HepG2 (cell line): ENCODE data around the gene CDC42BPG.

Experiments
- CTCF ChIP-seq: sonication (generic); formaldehyde crosslinking; IDR thresholded peaks from 2 replicates; pipeline ENCODE4 v1.5.0; 2020; ENCODE audit warnings: mild to moderate bottlenecking, missing genetic modification reagents, moderate library complexity
- GABPB1 ChIP-seq: IDR thresholded peaks from 2 replicates; pipeline ENCODE4 v1.6.1; 2016; ENCODE audit warnings: mild to moderate bottlenecking, missing genetic modification reagents, moderate library complexity, missing compliant biosample characterization
- MAFK ChIP-seq, 2 experiments: IDR thresholded peaks in 1 of 2; conservative IDR thresholded peaks in 1 of 2; 2 replicates each; pipeline ENCODE4 v1.6.1; 2011; ENCODE audit warnings: improper control_type of control experiment in 2 of 2, low read length in 2 of 2
- NCOR1 ChIP-seq: fragments of 200-600 bp; sonication (generic); IDR thresholded peaks from 2 replicates; pipeline ENCODE4 v1.7.0; 2017; ENCODE audit warnings: antibody characterized with exemption, low read length, borderline replicate concordance
- RBAK ChIP-seq: sonication (generic); formaldehyde crosslinking; IDR thresholded peaks from 2 replicates; pipeline ENCODE4 v1.5.1; 2020; ENCODE audit warnings: mild to moderate bottlenecking, missing genetic modification reagents
- SIN3A ChIP-seq: IDR thresholded peaks from 2 replicates; pipeline ENCODE4 v1.6.1; 2011; ENCODE audit warnings: low read depth, mild to moderate bottlenecking, control low read depth, low read length, borderline replicate concordance
- SNRNP70 ChIP-seq: fragments of 200-400 bp; formaldehyde crosslinking; IDR thresholded peaks from 2 replicates; pipeline ENCODE4 v1.6.1; 2017; ENCODE audit warnings: mild to moderate bottlenecking, low read depth, low read length, moderate library complexity
- ZNF232 ChIP-seq: sonication (generic); formaldehyde crosslinking; IDR thresholded peaks from 2 replicates; pipeline ENCODE4 v1.4.0; 2020; ENCODE audit warnings: missing genetic modification reagents, borderline replicate concordance
- ZNF280B ChIP-seq: sonication (generic); formaldehyde crosslinking; IDR thresholded peaks from 2 replicates; pipeline ENCODE4 v1.5.0; 2020; ENCODE audit warnings: missing genetic modification reagents, mild to moderate bottlenecking, borderline replicate concordance
- ZNF343 ChIP-seq: sonication (generic); formaldehyde crosslinking; IDR thresholded peaks from 2 replicates; pipeline ENCODE4 v1.4.0; 2020; ENCODE audit warnings: mild to moderate bottlenecking, missing genetic modification reagents
- ZNF501 ChIP-seq: sonication (generic); formaldehyde crosslinking; IDR thresholded peaks from 2 replicates; pipeline ENCODE4 v1.5.1; 2020; ENCODE audit warnings: mild to moderate bottlenecking, moderate library complexity, missing genetic modification reagents
- ZNF646 ChIP-seq: sonication (generic); formaldehyde crosslinking; IDR thresholded peaks from 2 replicates; pipeline ENCODE4 v1.9.0; 2021; ENCODE audit warnings: mild to moderate bottlenecking, missing genetic modification reagents
- ZNF740 ChIP-seq: sonication (generic); formaldehyde crosslinking; IDR thresholded peaks from 2 replicates; pipeline ENCODE4 v1.4.0; 2020; ENCODE audit warnings: missing genetic modification reagents

- TF ChIP-seq RBAK: no peak
- TF ChIP-seq ZNF343 (CRISPR knock-in tag): no peak
- no peak for TF ChIP-seq CTCF (CRISPR knock-in tag)
- TF ChIP-seq SNRNP70: no peak
- no peak for TF ChIP-seq SIN3A
- TF ChIP-seq GABPB1 (CRISPR knock-in tag): no peak
- TF ChIP-seq MAFK (conservative IDR thresholded peaks at IDR 0.05 in 1 of 2, IDR thresholded peaks at IDR 0.05 in 1 of 2; ENCODE audit: low read length in 2 of 2): no peak
- no peak for TF ChIP-seq ZNF646 (CRISPR knock-in tag)
- TF ChIP-seq ZNF740 (CRISPR knock-in tag): no peak
- no peak for TF ChIP-seq ZNF501 (CRISPR knock-in tag)
- no peak for TF ChIP-seq NCOR1
- no peak for TF ChIP-seq ZNF280B (CRISPR knock-in tag)
- no peak for TF ChIP-seq ZNF232 (CRISPR knock-in tag)
Observed at GRCh38 chr11:64891880-64892279, 47.4 kb upstream of the CDC42BPG start.
